ENCODE measurements around the gene FOXK1. TPM values are rescaled to one million over a fixed set of nuclear protein-coding genes. Genes with fewer than 3 reads are reported as not detected.

The FOXK1 gene
- total RNA-seq, 2 donors from 2014 or later: 29.6 to 30.8 TPM

GRCh38 chr7:4787947-4788626, 106.0 kb downstream of the FOXK1 start:
- Histone ChIP-seq H3K27me3 (no peaks in the 10 kb centered on the region), H3K4me1 (peaks cover 8% of the 10 kb centered on the region), H3K9me3 (no peaks in the 10 kb centered on the region), H3K36me3 (peaks cover 8% of the 10 kb centered on the region), H3K4me3 (no peak overlapping the region), H3K27ac (no peak overlapping the region), H3K9ac (ENCODE audit: low read depth in 2 of 2, low read length in 2 of 2) (no peak overlapping the region)
- DNase-seq: no peak
- intact Hi-C loops (cut with DNase I): no loop called here
- TF ChIP-seq CTCF (IDR thresholded peaks at IDR 0.05): no peak

- Histone ChIP-seq H3K9ac (ENCODE audit: low read depth in 2 of 2, low read length in 2 of 2) (no peak overlapping the region), H3K27me3 (no peaks in the 10 kb centered on the region), H3K36me3 (peaks cover 8% of the 10 kb centered on the region), H3K9me3 (no peaks in the 10 kb centered on the region), H3K27ac (no peak overlapping the region), H3K4me1 (peaks cover 8% of the 10 kb centered on the region), H3K4me3 (no peak overlapping the region)
- intact Hi-C loops (cut with DNase I): no loop called here
- TF ChIP-seq CTCF (IDR thresholded peaks at IDR 0.05): no peak
- no peak for DNase-seq
These were observed 106.6 kb downstream of the FOXK1 start for GRCh38 chr7:4788627-4789189.

GRCh38 chr7:4789194-4790077, 107.3 kb downstream of the FOXK1 start:
- intact Hi-C loops (cut with DNase I): loop anchor here (10.0 kb wide), 1 partner anchor 95 kb away; the partner anchor contains the start of gene RADIL
- H3K4me3 ChIP-seq: no peak overlapping the region
- no peak for DNase-seq

GRCh38 chr7:4790078-4790465, 108.0 kb downstream of the FOXK1 start:
- intact Hi-C loops (cut with DNase I): loop anchor here (10.0 kb wide), 1 partner anchor 95 kb away; the partner anchor contains the start of gene RADIL
- H3K4me3 ChIP-seq: no peak overlapping the region
- peaks cover 8% of the 10 kb centered on the region for H3K4me1 ChIP-seq
- H3K9me3 ChIP-seq: no peaks in the 10 kb centered on the region
- no peak for TF ChIP-seq CTCF (IDR thresholded peaks at IDR 0.05)
- no peak overlapping the region for H3K27ac ChIP-seq
- DNase-seq: no peak
- peaks cover 8% of the 10 kb centered on the region for H3K36me3 ChIP-seq
- H3K9ac ChIP-seq (ENCODE audit: low read depth in 2 of 2, low read length in 2 of 2): no peak overlapping the region
- H3K27me3 ChIP-seq: no peaks in the 10 kb centered on the region

More at GRCh38 chr7:4789194-4790077, 107.3 kb downstream of the FOXK1 start:
- Histone ChIP-seq H3K27ac (no peak overlapping the region), H3K27me3 (no peaks in the 10 kb centered on the region), H3K9me3 (no peaks in the 10 kb centered on the region), H3K36me3 (peaks cover 8% of the 10 kb centered on the region), H3K4me1 (peaks cover 8% of the 10 kb centered on the region), H3K9ac (ENCODE audit: low read depth in 2 of 2, low read length in 2 of 2) (no peak overlapping the region)
- no peak for TF ChIP-seq CTCF (IDR thresholded peaks at IDR 0.05)

- no peak for DNase-seq
- Histone ChIP-seq H3K27me3 (no peaks in the 10 kb centered on the region), H3K27ac (no peak overlapping the region), H3K4me3 (no peak overlapping the region), H3K4me1 (peaks cover 8% of the 10 kb centered on the region), H3K9me3 (no peaks in the 10 kb centered on the region), H3K36me3 (peaks cover 8% of the 10 kb centered on the region), H3K9ac (ENCODE audit: low read depth in 2 of 2, low read length in 2 of 2) (no peak overlapping the region)
- intact Hi-C loops (cut with DNase I): loop anchor here (10.0 kb wide), 1 partner anchor 94 kb away; the partner anchor contains the start of gene RADIL
- no peak for TF ChIP-seq CTCF (IDR thresholded peaks at IDR 0.05)
These were observed 108.5 kb downstream of the FOXK1 start for GRCh38 chr7:4790516-4790991.

All from colonic mucosa (tissue), 4 donors.